Cardiac septum (tissue), 1 donor: Measurements from ENCODE around the gene PCP4L1. TPM values are rescaled to one million over a fixed set of nuclear protein-coding genes. Genes with fewer than 3 reads are reported as not detected.
"Not testable (repeated sequence)": the region's sequence is repeated elsewhere in the genome, so short reads cannot be mapped to it uniquely, and the experiment has no call there.

Source experiments
- DNase-seq: peaks from one replicate; pipeline ENCODE4 v3.0.0-alpha.2; 2020; ENCODE audit warnings: low spot score
- intact Hi-C: fragments of 100-400 bp; cut with DNase I; formaldehyde crosslinking; loops from one replicate; pipeline ENCODE4 v1.14.0; 2022
- total RNA-seq: library from RNA; stranded (reverse); fragmentation: NEBNext Ultra II Directional; extraction: Animal tissue kit (Norgen Biotek cat#: 25700); gene quantifications from one replicate; pipeline ENCODE4 v1.2.1, GENCODE V29; 2021
- donor health status: DM: no; HTN: no; CAD: no.

Gene PCP4L1
- total RNA-seq, 1 donor from 2014 or later, result 0.38 TPM

- intact Hi-C loops, result loop anchor here (5.0 to 10.0 kb wide), 2 partner anchors 156 to 518 kb away; partner anchors contain the start of gene DUSP12
These were observed 31.8 kb upstream of the PCP4L1 start for GRCh38 chr1:161226759-161227158.

GRCh38 chr1:161227196-161227871, 31.2 kb upstream of the PCP4L1 start:
- intact Hi-C loops, result loop anchor here (5.0 to 10.0 kb wide), 2 partner anchors 155 to 517 kb away; partner anchors contain the start of gene DUSP12
- peak; percentile 92 for DNase-seq

More at GRCh38 chr1:161226759-161227158, 31.8 kb upstream of the PCP4L1 start:
- DNase-seq, result no peak

GRCh38 chr1:161228032-161228431, 30.5 kb upstream of the PCP4L1 start:
- intact Hi-C loops, result loop anchor here (5.0 to 10.0 kb wide), 2 partner anchors 154 to 517 kb away; partner anchors contain the start of gene DUSP12
- DNase-seq, result no peak

DNA sequence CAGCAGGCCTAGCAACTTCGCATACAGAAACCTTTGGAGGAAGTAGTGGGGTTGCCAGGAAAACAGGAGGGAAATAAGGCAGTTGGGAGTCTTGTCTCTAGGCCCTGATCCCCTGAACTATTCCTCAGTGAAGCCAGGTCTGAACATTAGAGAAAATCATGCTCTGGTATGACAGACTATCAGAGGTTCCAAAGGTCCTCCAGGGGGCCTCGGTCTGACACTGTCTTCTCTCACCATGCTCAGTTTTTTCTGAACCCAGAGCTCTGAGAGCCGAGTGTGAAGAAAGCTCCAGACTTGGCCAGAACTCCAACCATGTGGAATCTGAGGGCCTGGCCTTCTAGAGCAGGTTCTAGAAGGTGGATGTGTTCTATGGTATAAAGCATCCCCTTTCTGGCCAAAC, 28.6 kb upstream of the PCP4L1 start:
- intact Hi-C loops, result loop anchor here (5.0 to 10.0 kb wide), 2 partner anchors 152 to 515 kb away; partner anchors contain the start of gene DUSP12
- DNase-seq, result no peak

- intact Hi-C loops, result no loop called here
- no peak for DNase-seq
These were observed 27.8 kb upstream of the PCP4L1 start for GRCh38 chr1:161230762-161231161.

DNA sequence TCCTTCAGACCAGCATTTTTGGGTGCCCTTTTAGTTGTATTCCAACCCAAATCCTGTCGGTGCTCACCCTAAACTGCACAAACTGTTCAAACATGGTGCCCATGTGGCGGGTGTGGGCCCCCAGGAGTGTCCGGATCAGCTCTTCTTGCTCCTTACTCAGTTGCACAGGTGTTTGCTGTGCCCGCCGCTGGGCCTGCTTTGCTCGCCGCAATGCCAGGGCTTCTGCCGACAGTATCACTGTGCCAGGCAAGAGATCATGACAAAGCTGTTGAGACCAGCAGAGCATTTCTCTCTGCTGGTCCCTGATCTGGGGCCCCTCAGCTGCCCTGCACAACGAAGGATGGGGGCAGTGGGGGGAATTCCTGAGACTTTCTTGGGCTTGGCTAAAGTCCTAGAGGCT, 25.4 kb upstream of the PCP4L1 start:
- intact Hi-C loops, result no loop called here
- DNase-seq, result no peak

GRCh38 chr1:161235957-161236775, 22.4 kb upstream of the PCP4L1 start:
- intact Hi-C loops, result no loop called here
- DNase-seq, result no peak

GRCh38 chr1:161238039-161238473, 20.5 kb upstream of the PCP4L1 start, which contains the start of gene NR1I3:
TSS of gene NR1I3 (minus strand) at chr1:161238203. CDS start at chr1:161236565, 1,638 bp downstream.
- DNase-seq, result no peak
- intact Hi-C loops, result no loop called here

- DNase-seq, result no peak
- intact Hi-C loops, result no loop called here
These were observed 16.9 kb upstream of the PCP4L1 start for GRCh38 chr1:161241682-161242081.

- DNase-seq, result no peak
- intact Hi-C loops, result no loop called here
These were observed 16.2 kb upstream of the PCP4L1 start for GRCh38 chr1:161242313-161242712.

DNA sequence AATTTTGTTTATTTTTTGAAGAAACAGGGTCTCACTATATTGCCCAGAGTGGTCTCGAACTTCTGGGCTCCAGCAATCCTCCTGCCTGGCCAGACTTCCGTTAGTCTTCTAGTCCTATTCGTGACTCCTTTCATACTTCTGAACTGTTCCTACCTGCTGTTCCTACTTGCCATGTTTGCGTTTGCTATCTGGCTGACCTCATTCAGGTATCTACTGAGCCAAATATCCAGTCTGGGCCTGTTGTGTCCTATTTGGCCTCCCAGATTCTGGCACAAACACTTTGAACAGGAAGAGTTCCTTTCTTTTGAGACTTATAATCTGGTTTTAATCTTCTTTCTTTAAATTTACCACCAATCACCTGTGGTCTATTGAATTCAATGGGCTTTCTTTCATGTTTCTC, 13.7 kb upstream of the PCP4L1 start:
- intact Hi-C loops, result no loop called here
- no peak for DNase-seq

GRCh38 chr1:161250100-161250499, 8.4 kb upstream of the PCP4L1 start:
- DNase-seq, intact Hi-C loops: not testable (repeated sequence)

GRCh38 chr1:161250829-161251228, 7.7 kb upstream of the PCP4L1 start:
- intact Hi-C loops, result no loop called here
- no peak for DNase-seq

GRCh38 chr1:161251579-161251978, 7.0 kb upstream of the PCP4L1 start:
- no peak for DNase-seq
- intact Hi-C loops, result no loop called here

DNA sequence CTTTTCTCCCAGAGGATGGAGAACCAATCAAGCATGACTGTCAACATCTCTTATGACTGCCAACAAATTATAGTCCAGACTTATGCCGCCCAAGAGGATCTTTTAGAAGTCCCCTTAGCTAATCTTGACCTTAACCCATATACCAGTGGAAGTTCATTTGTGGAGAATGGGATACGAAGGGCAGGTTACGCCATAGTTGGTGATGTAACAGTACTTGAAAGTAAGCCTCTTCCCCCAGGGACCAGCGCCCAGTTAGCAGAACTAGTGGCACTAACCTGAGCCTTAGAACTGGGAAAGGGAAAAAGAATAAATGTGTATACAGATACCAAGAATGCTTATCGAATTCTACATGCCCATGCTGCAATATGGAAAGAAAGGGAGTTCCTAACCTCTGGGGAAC, 3.2 kb upstream of the PCP4L1 start:
- DNase-seq, intact Hi-C loops: not testable (repeated sequence)

GRCh38 chr1:161255955-161256520, 2.5 kb upstream of the PCP4L1 start:
- intact Hi-C loops, DNase-seq: not testable (repeated sequence)

- DNase-seq, intact Hi-C loops: not testable (repeated sequence)
These were observed 1.4 kb upstream of the PCP4L1 start for GRCh38 chr1:161257109-161257508.

DNA sequence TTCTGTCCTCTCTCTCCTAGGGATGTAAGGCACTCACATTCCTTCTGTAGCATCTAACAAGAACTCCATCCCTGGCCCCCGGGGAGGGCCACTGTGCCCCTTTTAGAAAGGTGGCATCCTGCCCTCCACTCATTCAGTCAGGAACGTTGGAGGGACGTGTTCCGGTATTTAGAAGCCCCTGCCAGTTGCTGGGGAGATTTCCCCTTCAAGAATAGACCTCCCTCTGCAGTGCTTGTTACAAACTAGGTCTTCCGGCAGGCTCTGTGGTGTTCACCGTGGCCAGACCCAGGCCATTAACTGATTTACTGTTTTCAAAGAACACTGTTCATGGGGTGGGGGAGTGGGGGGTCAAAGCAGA, 779 bp downstream of the PCP4L1 start:
- no peak for DNase-seq

GRCh38 chr1:161259765-161260164, 1.2 kb downstream of the PCP4L1 start:
- intact Hi-C loops, result no loop called here
- no peak for DNase-seq

More for the DNA sequence above, 779 bp downstream of the PCP4L1 start:
- intact Hi-C loops, result no loop called here
